GM18951 (cell line): ENCODE results near the gene HSPA4.
"Not testable (repeated sequence)": the region's sequence is repeated elsewhere in the genome, so short reads cannot be mapped to it uniquely, and the experiment has no call there.

ENCODE experiments used
- POLR2A ChIP-seq: IDR thresholded peaks from 4 replicates; pipeline ENCODE4 v1.6.1; 2011; ENCODE audit warnings: mild to moderate bottlenecking; ENCODE audit not compliant: insufficient read length, insufficient read depth; ENCODE audit errors: extremely low read depth
- in situ Hi-C: fragments of 300-500 bp; cut with MboI; formaldehyde crosslinking; loops from one replicate; pipeline ENCODE4 v1.12.0; 2022; ENCODE audit warnings: low sequenced_read_pairs, mixed read lengths, inconsistent platforms; ENCODE audit not compliant: unreplicated experiment

Gene HSPA4

DNA sequence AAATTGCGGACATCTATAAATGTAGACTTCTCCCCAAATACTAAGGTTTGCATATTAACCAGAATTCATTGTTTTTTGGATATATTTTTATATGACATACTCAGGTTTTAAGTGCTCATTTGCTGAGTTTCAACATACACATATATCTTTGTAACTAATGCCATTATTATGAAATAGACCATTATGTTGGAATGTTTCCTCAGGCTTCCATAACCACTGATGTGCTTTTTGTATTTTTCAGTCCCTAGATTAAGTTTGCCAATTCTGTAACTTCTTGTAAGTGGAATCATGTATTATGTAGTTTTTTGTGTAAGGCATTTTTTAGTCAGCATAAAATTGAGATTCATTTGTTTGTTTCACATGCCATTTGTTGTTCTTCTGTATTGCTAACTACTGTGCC lies 32.1 kb downstream of the HSPA4 start:
- in situ Hi-C loops: no loop called here
- TF ChIP-seq POLR2A: no peak

DNA sequence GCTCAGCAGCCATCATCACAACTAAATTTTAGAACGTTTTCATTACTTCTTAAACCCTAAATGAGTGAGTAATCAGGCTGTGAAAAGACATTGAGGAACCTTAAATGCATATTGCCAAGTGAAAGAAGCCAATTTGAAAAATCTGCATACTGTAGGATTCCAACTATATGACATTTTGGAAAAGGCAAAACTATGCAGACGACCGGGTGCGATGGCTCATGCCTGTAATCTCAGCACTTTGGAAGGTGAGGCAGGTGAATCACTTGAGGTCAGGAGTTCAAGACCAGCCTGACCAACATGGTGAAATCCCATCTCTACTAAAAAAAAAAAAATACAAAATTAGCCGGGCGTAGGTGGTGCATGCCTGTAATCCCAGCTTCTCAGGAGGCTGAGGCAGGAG lies 33.4 kb downstream of the HSPA4 start:
- in situ Hi-C loops: not testable (repeated sequence)

DNA sequence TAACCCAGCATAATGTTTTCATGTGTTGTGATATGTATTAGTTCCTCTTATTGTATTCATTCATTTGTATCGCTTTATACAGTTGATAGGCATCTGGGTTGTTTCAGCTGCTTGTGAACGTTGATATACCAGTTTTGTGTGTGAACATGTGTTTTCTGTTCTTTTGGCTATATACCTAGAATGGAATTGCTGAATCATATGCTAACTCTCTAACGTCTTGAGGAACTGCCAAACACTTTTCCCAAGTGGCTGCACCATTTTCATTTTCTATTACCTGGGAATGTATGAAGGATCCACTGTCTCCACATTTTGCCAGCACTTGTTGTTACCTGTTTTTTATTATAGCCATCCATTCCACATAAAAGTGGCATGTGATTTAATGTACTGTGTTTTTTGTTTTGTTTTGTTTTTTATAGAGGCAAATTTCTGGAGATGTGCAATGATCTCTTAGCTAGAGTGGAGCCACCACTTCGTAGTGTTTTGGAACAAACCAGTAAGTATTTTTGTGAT lies 34.6 kb downstream of the HSPA4 start:
- no peak for TF ChIP-seq POLR2A

DNA sequence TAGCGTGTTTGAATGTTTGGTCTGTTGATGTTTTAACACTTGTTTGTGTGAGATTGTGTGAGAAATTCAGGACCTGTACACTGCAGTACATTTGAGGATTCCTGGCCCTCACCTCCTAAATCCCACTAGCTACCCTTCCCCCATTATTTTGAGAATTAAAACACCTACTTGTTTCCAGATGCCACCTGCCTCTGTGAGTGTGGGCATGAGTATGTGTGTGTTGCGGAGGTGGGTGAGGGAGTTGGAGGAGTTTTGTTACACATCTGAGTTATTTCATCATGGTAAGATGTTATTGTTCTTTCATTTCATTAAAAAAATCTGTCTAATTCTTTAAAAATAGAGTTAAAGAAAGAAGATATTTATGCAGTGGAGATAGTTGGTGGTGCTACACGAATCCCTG lies 36.3 kb downstream of the HSPA4 start:
- in situ Hi-C loops: no loop called here

More for the DNA sequence above, 34.6 kb downstream of the HSPA4 start:
- in situ Hi-C loops: no loop called here

DNA sequence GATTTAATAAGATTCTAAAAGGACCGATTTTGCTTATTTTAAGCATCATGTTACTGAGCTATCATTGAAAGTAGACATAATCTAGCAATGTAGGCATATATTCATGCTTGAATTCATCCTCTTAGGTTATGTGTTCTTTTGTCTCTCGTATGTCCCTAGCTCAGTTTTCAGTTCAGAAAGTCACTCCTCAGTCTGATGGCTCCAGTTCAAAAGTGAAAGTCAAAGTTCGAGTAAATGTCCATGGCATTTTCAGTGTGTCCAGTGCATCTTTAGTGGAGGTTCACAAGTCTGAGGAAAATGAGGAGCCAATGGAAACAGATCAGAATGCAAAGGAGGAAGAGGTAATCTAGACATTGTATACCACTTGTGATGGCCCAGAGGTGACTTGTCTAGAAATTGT lies 39.2 kb downstream of the HSPA4 start:
- in situ Hi-C loops: no loop called here
- no peak for TF ChIP-seq POLR2A

More for the DNA sequence above, 36.3 kb downstream of the HSPA4 start:
- no peak for TF ChIP-seq POLR2A

DNA sequence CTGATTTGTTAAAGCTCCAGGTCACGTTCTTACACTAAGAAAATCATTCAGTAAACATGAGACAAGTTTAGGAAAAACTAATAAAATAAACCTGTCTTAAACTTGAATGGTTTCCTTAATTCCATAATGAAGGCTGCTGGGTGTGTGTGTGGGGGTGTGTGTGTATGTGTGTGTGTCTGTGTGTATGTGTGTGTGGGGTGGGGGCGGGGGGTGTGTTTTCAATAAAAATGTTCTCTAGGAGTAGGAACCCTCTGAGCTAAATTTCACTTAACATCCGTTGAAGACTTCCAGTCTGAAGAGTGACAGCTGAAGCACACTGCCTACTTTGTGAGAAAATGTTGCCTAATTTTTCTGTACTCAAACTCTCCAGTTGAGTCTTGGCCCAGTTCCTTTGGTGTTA lies 54.5 kb downstream of the HSPA4 start:
- in situ Hi-C loops: loop anchor here (25.0 kb wide), 1 partner anchor 831 kb away; no protein-coding TSS in a partner anchor
- no peak for TF ChIP-seq POLR2A

DNA sequence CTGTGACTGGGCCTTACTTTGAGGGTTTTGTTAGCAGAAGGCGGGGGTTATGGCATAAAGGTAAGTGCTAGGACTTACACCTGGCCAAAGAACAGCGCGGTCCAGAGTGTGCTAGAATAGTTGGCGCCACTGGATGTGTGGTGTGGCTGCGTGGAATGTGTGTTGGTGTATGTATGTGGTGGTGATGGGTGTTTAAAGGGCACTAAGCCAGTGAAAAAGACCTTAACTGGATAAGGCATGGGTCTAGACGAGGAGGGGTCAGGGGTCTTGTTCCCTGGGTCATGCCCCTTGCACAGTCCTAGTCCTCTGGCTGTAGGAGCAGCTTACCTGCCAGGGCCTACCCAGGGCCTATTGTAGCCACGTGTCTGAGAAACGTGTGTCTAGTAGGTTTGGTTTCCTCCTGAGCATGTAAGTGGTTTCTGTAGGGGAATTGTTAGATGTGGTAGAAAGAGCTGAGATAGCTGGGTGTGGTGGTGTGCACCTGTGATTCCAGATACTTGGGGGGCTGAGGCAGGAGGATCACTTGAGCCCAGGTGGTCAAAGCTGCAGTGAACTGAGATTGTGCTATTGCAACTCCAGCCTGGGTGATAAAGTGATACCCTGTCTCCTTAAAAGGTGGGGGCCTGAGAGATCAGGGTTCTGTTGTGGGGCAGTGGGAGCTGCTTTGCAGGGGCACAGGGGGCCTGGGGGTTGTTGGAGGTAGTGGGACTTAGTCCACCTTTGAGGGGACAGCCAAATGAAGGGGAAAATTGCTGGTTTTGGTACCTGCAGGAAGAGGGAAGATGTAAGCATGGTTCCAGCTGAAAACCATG lies 55.2 kb downstream of the HSPA4 start:
- no peak for TF ChIP-seq POLR2A
- in situ Hi-C loops: loop anchor here (25.0 kb wide), 1 partner anchor 830 kb away; no protein-coding TSS in a partner anchor

DNA sequence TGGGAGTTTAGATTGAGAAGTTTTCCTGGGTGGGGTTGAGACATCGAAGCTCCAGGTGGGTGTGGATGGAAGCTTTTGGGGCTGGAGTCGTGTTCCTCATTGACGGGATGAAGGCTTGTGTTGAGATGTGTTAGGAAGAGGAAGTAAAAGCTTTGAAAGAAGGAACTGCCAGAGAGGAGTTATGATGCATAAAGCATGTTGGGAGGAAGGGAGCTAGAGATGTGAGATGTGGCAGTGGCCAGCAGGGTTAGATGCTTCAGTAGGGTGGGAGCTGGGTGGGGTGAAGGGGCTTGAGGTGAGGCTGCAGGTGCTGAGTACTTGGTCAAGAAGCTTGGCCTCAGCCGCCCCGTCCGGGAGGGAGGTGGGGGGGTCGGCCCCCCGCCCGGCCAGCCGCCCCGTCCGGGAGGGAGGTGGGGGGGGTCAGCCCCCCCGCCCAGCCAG lies 56.7 kb downstream of the HSPA4 start:
- in situ Hi-C loops: loop anchor here (25.0 kb wide), 1 partner anchor 829 kb away; no protein-coding TSS in a partner anchor
- TF ChIP-seq POLR2A: no peak

DNA sequence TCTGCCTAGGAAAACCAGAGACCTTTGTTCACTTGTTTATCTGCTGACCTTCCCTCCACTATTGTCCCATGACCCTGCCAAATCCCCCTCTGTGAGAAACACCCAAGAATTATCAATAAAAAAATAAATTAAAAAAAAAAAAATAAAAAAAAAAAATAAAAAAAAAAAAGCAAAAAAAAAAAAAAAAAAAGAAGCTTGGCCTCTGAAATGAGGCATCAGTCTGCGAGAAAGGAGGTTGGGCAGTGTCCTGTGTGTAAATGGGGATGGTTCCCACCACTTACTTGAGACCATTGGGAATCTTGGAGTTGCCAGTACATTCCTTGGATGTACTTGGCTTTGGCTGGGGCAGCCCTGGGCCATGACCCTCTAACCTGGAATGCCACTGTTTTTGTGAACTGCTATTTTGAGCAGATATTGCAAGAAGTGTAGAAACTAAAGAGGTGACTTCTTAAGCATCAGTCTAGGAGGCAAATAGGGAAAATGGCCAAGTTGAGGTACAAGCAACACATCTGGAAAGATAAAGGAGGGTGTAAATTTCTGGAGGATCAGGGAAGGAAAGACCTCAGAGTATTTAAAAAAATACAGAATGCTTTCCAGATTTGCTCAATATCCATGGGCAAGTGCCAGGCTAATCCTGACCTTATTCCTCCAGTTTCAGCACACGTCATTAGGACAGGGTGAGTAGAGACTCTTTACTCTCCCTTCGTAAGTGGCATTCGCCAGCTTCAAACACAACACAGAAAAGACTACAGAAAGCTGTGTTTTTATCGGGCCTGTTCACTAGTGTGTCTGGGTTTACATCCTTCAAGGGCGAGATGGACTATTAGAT lies 58.1 kb downstream of the HSPA4 start:
- no peak for TF ChIP-seq POLR2A
- in situ Hi-C loops: loop anchor here (10.0 to 25.0 kb wide), 2 partner anchors 175 to 827 kb away; no protein-coding TSS in a partner anchor

DNA sequence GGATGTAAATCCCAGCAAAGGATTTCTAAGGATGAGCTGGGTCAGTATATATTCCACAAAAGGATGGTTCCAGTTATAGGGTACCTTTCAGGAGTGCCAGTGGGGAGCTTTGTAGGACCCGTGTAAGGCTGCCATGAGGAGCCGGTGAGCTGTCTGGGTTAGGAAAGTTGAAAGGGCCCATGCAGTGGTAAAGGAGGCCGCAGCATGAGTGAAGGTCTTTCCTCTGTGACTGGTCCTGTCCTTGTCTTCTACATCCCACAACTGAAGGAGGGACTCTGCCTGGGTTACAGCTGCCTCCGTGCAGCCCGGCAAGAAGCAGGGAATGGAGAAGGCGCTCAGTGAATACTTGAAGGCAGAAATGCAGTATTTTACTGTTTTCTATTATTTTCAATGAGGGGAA lies 58.9 kb downstream of the HSPA4 start:
- in situ Hi-C loops: loop anchor here (10.0 to 25.0 kb wide), 2 partner anchors 174 to 827 kb away; no protein-coding TSS in a partner anchor

DNA sequence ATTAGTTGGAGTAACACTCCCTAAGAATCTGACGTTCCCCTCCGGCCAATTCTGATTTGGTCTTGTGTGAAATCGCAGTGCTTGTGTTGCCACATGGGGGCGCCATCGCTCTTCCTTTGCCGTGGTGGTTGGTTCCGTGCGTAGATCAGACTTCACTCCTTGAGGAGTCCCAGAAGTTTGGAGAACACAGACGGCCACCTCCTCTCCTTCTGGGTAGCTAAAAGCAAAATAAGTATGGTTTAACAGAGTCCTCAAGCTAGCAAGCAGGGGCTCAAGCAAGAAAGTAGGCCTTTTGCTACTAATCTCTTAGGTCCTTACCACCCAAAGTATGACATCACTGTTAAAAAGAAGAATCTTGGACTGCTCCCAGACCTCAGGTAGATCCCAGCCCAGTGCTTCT lies 59.5 kb downstream of the HSPA4 start:
- in situ Hi-C loops: loop anchor here (10.0 to 25.0 kb wide), 2 partner anchors 174 to 826 kb away; no protein-coding TSS in a partner anchor
- TF ChIP-seq POLR2A: no peak

More for the DNA sequence above, 58.9 kb downstream of the HSPA4 start:
- no peak for TF ChIP-seq POLR2A

DNA sequence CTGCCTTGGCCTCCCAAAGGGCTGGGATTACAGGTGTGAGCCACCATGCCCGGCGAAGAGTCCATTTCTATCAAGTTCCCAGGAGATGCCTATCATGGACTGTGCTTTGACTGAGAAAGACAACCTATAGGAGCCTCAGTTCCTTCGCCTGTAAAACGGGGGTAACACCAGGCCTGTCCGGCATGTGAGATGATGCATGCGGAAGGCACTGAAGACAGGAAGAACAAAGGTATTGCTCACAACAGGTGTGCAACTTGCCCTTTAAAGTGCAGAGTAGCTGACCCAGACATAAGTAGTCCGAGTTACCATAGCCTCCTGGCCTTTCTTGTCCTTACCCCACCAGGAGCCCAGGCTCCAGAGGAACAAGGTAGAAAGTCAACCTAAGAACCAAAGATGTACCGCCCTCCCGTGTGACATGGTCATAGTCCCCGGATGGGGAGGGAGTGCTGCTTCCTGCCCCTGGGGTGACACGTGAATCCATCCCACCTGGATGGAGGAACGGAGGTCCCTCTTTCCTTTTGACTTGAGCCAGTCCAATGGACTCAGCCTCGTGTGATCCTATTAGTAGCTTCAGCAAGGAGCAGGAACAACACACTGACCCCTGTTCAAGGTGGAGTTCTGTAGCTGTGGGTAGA lies 60.3 kb downstream of the HSPA4 start:
- TF ChIP-seq POLR2A: no peak
- in situ Hi-C loops: loop anchor here (10.0 to 25.0 kb wide), 2 partner anchors 173 to 825 kb away; no protein-coding TSS in a partner anchor
